Mammary epithelial cell (primary cell): Measurements from ENCODE around the gene EPHA1.

Experiments used
- EZH2 ChIP-seq: IDR thresholded peaks from 2 replicates; pipeline ENCODE4 v1.6.1; 2012; ENCODE audit warnings: low read length, inconsistent platforms, borderline replicate concordance
- TF ChIP-seq, protein P1 (sequence below), 2 donors: IDR thresholded peaks in 1 of 2; conservative IDR thresholded peaks in 1 of 2; 2 replicates each; pipeline ENCODE4 v1.5.1; 2011 to 2012; ENCODE audit warnings: inconsistent platforms in 2 of 2, low read length in 2 of 2, mild to moderate bottlenecking in 2 of 2, control low read depth in 1 of 2, low read depth in 1 of 2; ENCODE audit not compliant: insufficient read depth in 1 of 2; ENCODE audit errors: extremely low read depth in 1 of 2

DNA sequence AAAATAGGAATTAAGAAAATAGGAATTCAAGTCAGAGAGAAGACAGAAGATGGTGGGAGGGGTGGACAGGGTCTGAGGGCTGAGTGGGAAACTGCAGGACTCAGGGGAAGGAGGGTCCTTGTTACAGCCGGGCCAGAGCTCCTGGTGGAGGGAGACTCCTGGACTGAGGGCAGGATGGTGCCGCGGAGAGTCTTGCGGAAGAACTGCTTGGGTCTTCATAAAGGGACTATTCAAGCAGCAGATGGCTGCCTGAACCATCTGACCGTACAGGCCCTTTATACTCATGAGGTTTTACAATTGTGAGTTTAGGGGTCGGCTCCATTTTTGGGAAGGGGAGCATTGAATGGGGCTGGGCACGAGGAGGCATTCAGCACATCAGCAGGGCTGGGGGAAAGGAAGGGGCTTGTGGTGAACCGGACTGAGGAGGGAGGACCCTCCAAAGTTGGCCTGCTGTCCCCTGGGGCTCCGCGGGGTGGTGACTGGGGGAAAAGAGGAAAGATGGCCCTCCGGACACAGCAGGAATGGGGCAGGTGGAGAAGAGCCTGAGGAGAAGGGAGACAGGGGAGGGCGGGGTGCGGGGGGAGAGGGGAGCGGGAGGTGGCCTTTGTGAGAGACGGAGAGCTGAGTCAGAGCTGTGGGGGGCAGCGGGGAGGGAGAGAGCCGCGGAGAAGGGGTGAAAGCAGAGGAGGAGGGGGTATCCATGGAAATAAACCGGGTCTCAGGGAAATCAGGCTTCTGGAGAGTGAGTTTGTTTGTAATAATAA is 47.7 kb downstream of the EPHA1 start:
- TF ChIP-seq, protein P1, sequence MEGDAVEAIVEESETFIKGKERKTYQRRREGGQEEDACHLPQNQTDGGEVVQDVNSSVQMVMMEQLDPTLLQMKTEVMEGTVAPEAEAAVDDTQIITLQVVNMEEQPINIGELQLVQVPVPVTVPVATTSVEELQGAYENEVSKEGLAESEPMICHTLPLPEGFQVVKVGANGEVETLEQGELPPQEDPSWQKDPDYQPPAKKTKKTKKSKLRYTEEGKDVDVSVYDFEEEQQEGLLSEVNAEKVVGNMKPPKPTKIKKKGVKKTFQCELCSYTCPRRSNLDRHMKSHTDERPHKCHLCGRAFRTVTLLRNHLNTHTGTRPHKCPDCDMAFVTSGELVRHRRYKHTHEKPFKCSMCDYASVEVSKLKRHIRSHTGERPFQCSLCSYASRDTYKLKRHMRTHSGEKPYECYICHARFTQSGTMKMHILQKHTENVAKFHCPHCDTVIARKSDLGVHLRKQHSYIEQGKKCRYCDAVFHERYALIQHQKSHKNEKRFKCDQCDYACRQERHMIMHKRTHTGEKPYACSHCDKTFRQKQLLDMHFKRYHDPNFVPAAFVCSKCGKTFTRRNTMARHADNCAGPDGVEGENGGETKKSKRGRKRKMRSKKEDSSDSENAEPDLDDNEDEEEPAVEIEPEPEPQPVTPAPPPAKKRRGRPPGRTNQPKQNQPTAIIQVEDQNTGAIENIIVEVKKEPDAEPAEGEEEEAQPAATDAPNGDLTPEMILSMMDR (conservative IDR thresholded peaks at IDR 0.05 in 1 of 2, IDR thresholded peaks at IDR 0.05 in 1 of 2; ENCODE audit: extremely low read depth in 1 of 2, insufficient read depth in 1 of 2, low read depth in 1 of 2, low read length in 2 of 2) = no peak
- TF ChIP-seq EZH2 = no peak
